GM21723 (cell line): Measurements from ENCODE around the gene ADARB2.

Source experiments
- ATAC-seq: cut with Tn5 transposase; IDR thresholded peaks from one replicate; pipeline ENCODE4 v1.9.1; 2021; ENCODE audit warnings: mild to moderate bottlenecking, moderate library complexity; ENCODE audit not compliant: unreplicated experiment

Gene ADARB2

GRCh38 chr10:1687190-1687589, 50.1 kb downstream of the ADARB2 start:
- ATAC-seq: no peak

DNA sequence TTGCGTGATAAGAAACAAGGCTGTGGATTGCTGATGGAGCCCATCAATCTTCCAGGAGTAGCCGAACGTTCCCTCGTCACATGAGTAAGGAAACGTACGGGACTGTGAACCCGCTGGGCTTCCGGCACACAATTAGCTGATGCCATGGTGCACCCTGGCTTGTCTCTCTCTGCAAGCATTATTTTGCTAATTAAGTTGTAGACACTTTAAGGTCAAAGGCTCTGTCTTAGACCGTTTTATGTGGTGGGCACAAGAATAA, 50.9 kb downstream of the ADARB2 start:
- ATAC-seq: no peak

DNA sequence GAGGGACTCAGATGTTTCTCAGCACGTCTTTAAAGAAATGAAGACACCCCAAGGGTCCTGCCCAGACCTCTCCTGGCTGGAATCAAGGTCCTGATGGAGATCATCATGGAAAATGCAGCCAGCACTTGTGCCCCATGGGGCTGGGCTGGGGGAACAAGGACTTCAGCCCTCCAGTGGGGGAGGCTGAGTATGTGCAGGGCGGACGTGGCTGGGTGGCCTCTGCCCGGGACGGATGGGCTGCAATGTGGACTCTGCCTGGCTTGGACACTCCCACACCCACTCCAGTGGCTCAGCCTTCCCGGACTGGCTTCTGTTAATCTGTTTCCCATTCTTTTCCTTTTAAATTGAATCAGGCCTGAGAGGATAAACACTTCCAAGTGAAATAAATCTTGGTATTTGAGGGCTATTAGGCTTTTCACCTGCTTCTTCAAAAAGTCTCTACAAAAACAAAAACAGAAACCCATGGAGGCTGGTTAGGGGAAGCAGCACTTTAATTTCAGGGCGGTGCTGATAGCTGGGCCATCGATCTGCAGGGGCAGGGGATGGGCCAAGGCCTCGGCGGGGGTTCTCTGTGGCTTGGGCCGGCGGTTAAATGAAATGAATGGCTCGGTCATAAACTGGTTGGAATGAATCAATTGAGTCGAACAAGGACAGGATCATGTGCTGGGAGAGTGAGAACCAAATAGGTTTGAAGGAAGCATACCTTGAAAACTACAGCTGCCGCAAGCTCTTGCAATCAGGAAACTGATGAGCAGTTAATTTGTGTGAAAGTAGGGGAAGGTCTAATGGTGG, 51.4 kb downstream of the ADARB2 start:
- no peak for ATAC-seq

DNA sequence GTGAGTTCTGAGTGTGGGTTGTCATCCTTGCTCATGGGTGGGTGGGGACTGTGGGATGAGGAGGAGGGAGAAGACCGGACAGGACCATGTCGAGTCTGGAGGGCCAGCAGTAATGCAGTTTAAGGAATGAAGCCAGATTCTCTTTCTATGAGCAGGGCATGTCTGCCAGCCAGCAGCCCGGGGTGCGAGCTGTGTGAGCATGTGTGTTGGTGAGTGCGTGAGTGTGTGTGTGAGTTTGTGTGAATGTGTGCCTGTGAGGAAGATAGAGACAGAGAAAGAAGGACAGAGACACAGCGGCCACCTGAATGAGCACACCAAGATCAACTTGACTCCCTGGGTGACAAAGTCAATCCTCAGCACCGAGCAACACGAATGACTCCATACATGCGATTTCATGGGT, 52.3 kb downstream of the ADARB2 start:
- ATAC-seq: no peak

DNA sequence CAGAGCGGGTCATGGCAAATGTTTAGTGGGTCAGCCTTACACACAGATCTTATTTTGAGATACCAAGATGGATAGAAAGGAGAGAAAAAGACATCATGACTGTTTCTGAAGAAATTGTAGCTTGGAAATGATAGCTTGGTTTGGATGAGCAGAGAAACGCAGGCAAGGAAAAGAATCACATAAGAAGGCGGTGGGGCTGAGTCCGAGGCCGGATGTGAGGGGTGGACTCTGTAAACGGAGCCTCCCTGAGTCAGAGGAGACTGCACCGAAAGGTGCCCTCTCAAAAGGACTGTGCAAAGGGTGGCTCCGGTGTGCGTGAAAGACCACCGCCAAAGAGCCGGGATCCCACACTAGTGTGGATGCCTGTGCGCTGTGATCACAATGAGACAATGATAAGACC, 53.7 kb downstream of the ADARB2 start:
- ATAC-seq: no peak

DNA sequence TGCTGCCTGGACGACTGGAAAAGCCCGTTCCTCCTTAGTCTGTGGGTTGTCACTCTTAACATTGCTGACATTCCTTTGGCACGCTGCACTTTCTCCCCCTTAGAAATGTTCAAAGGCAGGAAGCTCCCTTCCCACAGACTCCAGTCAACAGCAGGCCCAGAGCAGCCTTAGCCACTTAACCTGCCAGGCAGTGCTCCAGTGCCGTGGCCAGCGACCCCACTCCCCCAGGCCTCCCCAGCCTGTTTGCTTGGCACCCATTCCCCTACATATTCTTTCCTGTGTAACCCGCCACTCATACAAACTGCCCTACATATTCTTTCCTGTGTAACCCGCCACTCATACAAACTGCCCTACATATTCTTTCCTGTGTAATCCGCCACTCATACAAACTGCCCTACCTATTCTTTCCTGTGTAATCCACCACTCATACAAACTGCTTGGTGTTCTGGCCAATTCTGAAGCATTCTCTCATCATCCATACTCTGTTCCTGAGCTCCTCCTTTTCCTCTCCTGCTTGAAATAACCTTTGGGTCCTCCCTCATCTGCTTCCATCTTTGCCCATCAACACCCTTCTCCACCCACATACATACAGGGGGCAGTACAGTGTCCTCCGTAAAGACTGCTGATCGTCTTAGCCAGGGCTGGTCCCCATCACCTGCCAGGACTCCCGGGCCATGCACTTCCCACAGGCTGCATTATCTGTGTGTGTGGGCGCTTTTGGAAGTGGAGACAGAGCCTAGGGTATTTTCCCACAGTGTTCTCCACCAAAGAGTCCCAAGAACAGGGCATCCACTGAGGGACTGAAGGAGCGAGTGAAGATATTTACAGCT, 57.3 kb downstream of the ADARB2 start:
- ATAC-seq: no peak

DNA sequence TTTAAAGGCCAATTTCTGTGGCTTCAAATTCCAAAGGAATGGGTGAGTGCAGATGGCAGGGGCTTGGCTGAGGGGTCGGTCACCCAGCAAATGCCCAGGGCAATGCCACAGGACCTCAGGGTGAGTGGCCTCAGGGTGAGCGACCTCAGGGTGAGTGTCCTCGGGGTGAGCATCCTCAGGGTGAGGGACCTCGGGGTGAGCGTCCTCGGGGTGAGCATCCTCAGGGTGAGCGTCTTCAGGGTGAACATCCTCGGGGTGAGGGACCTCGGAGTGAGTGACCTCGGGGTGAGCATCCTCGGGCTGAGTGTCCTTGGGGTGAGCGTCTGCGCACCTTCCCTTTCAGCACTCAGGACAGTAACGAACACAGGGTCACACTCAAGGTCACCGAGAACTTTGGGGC, 59.2 kb downstream of the ADARB2 start:
- ATAC-seq: no peak

GRCh38 chr10:1677307-1677939, 59.9 kb downstream of the ADARB2 start:
- ATAC-seq: no peak

GRCh38 chr10:1674501-1674900, 62.8 kb downstream of the ADARB2 start:
- ATAC-seq: peak; percentile 75

DNA sequence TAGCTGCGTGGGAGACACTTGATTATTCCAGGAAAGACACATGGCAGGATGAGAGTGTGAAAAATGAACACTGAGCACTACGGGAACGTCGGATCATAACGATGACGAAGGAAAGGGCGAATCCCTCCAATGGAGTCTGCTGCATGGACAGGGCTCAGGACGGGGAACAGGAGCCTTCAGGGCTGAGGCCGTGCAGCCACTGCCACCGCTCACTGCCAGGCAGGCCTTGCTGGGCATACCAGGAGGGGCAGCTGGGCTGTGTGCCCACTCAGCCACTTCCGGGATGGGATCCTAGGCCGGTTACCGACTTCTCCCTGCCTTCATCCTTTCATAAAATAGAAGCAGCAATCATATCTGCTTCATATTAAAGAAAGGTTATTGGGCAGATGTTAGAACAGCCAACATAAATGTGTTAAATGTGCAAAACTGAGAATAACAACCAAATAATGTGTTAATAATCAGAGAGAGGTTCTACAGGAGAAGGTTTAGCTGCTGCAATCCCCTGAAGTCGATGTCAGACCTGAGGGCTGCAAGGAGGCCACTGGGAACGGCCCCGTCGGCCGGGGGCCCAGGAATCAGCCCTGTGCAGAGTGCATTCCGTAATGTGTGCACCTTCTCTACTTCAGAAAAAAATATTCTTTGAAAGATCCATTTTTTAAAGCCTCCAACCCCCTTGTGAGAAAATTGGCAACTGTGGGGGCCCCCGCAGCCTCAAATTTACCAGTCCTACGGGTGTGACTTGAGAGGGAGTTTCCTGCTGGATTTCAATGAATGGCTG, 63.6 kb downstream of the ADARB2 start:
- no peak for ATAC-seq

- ATAC-seq: no peak
Observed at GRCh38 chr10:1672001-1672781, 65.1 kb downstream of the ADARB2 start.

DNA sequence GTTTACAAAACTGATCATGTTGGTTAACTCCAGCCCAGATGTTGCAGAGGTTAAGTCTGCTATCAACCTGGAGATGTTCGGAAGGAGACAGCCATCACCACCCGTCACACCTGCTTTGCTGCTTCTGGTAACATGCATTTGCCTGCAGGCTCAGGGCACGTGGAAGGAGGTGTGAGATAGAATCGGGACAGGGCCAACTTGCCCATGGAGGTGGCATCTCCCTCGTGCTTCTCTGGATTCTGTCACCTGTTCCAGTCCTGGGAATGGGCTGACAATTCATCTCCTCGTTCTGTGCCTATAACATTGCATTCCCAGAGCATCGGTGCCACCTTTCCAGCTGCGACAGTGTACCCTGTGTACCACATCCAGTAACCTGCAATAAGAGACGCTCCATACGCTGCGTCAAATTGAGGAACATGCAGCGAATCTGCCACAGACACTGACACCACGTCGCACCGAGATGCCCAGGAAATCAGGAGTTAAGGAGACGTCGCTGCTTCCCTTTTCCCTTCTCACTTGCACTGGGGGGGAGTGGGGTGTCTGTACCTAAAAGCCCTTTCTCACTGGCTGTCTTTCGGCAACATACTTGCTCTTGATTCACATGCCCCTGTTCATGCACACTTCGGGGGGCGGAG, 65.8 kb downstream of the ADARB2 start:
- ATAC-seq: no peak

DNA sequence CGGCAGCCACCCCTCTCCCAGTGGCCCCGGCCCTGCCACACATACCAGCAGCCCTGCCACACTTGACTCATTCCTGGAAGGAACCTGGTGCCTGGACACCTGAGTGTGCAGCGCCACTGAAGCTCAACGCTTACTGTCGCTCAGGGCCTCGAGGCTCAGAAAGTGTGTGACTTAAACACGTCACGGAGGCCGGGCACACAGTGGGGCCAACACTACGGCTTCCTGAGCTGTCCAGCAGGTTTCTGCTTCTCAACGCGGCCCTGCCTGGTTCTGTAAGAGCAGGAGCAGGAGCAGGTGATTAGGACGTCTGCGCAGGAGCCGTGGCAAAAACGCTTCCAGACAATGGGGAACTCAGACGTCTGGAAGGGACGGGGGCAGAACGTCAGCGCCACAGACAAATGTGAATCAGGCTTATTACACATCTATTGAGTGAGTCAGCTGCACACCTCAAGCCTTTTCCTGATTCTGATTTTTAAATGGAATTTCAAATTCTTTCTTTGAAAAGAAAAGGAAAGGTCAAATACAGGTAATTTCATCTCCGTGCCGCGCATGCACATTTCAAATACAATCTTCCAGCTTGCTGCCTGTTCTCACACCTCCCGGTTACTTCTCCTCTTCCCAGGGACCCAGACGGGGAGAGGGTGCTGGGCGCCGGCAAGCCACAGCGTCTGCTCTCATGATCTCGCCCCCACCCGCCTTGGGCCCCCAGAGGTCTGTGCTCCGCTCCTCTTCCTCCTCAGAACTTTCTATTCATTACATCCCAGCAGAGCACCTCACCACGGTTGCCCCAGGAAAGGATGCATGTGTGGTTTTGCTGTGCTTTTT, 66.6 kb downstream of the ADARB2 start:
- ATAC-seq: no peak

- ATAC-seq: no peak
Observed at GRCh38 chr10:1669433-1669832, 67.9 kb downstream of the ADARB2 start.

DNA sequence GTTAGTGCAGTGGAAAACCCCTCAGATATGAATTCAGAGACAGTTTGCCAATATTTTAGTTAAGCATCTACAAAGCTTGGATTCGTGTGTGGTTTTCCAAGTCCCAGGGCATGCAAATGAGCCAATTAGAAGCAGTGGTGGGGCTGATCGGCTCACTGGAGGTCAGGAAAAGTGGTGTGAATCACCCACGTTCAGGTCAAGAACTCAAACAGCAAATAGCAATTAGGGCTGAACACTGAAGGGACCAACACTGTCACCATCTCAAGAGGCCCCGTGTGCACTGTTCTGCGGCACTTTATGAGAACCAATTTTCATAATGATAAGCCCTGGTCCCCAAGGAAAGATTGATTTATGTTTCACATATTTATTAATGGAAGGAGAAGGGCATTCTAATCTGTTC, 68.9 kb downstream of the ADARB2 start:
- ATAC-seq: no peak

- no peak for ATAC-seq
Observed at GRCh38 chr10:1667392-1667791, 69.9 kb downstream of the ADARB2 start.

DNA sequence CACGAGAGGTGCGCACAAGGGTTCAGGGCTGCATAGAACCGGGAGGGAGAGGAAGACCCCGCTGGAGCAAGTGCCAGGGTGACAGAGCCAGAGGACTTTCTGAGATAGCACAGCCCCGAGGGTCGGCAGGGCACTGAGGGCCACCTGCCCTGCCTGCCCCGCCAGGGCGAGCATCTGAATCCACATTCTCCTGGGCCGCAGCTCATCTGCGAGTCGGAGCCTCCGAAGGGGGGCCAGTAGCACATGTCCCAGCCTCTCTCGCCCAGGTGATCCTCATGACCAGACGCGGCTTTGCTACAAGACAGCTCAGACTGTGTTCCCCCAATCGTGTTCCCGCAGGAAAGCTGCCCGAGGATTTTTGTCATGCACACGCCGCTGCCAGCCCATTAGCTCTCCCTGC, 71.2 kb downstream of the ADARB2 start:
- ATAC-seq: no peak

GRCh38 chr10:1665681-1666080, 71.6 kb downstream of the ADARB2 start:
- ATAC-seq: no peak

DNA sequence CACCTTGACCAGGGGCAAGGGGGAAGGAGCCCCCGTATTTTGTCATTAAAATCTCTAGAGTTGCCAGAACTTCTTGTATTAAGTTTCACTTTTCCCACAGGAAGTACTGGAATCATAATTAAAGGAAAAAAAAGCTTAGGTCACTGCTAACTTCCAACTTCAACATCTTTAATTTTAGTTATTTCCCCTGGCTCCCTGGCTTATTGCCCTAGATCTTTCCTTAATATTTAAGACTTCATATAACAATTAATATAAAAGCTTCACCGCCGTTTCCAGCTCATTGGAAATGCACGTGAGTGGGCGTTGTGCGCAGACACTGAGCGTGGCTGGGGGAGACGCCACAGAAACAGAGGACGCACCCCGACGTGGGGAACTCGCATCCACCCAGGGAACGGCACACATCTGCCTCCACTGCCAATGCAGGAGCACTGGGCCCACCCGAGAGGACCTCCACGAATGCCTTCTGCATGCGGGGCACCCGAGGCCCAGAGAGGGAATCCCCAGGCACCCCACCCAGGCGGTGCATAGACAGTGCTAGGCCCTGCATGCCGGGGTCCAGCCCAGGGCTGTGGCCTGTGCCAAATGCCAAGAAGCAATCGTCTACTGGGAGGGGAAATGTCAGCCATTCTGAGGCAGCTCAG, 72.2 kb downstream of the ADARB2 start:
- no peak for ATAC-seq
